Breast epithelium (tissue), 3 donors: ENCODE results near the gene IL1RAP.

Experiments
- CTCF ChIP-seq, 3 donors: fragments of 450-650 bp; IDR thresholded peaks; one replicate each; pipeline ENCODE4 v1.5.1; 2016 to 2017; ENCODE audit warnings: antibody characterized with exemption in 3 of 3, mild to moderate bottlenecking in 3 of 3, moderate library complexity in 3 of 3
- POLR2A ChIP-seq: fragments of 450-650 bp; IDR thresholded peaks from one replicate; pipeline ENCODE4 v1.6.1; 2016; ENCODE audit warnings: antibody characterized with exemption, mild to moderate bottlenecking, moderate library complexity
- POLR2AphosphoS5 ChIP-seq, 3 donors: sonication (generic); formaldehyde crosslinking; IDR thresholded peaks; one replicate each; pipeline ENCODE4 v1.6.1; 2017; ENCODE audit warnings: antibody characterized with exemption in 3 of 3

GRCh38 chr3:190519886-190520285 lies 6.0 kb downstream of the IL1RAP start:
- TF ChIP-seq CTCF (IDR thresholded peaks at IDR 0.05), result no peak
- no peak for TF ChIP-seq POLR2A
- no peak for TF ChIP-seq POLR2AphosphoS5 (IDR thresholded peaks at IDR 0.05)
